Natural killer cell (primary cell): ENCODE results near the gene TMEM141. TPM values are rescaled to one million over a fixed set of nuclear protein-coding genes. Genes with fewer than 3 reads are reported as not detected.

Experiments
- ATAC-seq, 3 donors: fragments of 150-1000 bp in 2 of 3; fragments of 200-7000 bp in 1 of 3; cut with Tn5 transposase; 1 replicate in 1 of 3; 2 replicates in 2 of 3; pipeline ENCODE4 v1.10.0; 2021; ENCODE audit warnings: mild to moderate bottlenecking in 2 of 3, moderate library complexity in 2 of 3
- DNase-seq, 2 donors: peaks; one replicate each; pipeline versions ENCODE4 v3.0.0 to v3.0.0-alpha.2; 2013 to 2021; ENCODE audit warnings: mixed read lengths in 1 of 2
- H3K27ac ChIP-seq: one replicate; pipeline ENCODE4 v1.5.1; 2013; ENCODE audit warnings: mild to moderate bottlenecking, low read length
- H3K27me3 ChIP-seq: one replicate; pipeline ENCODE4 v1.6.1; 2013; ENCODE audit warnings: low read length; ENCODE audit not compliant: control insufficient read depth, insufficient read depth
- H3K36me3 ChIP-seq: one replicate; pipeline ENCODE4 v1.6.1; 2013; ENCODE audit warnings: low read length; ENCODE audit not compliant: control insufficient read depth, insufficient read depth
- H3K4me1 ChIP-seq: one replicate; pipeline ENCODE4 v1.6.1; 2013; ENCODE audit warnings: low read length; ENCODE audit not compliant: control insufficient read depth, insufficient read depth
- H3K4me3 ChIP-seq: one replicate; pipeline ENCODE4 v1.5.1; 2013; ENCODE audit warnings: low read length
- H3K9me3 ChIP-seq: one replicate; pipeline ENCODE4 v1.6.1; 2013; ENCODE audit warnings: low read length; ENCODE audit not compliant: control insufficient read depth, insufficient read depth
- H3K27ac Mint-ChIP-seq, 2 donors: one replicate each; pipeline ENCODE4 v1.8.0; 2022; ENCODE audit warnings: mild to moderate bottlenecking in 2 of 2, mixed read lengths in 2 of 2, moderate library complexity in 1 of 2
- H3K27me3 Mint-ChIP-seq, 2 donors: one replicate each; pipeline ENCODE4 v1.8.0; 2022; ENCODE audit warnings: low read depth in 2 of 2, mixed read lengths in 2 of 2
- H3K36me3 Mint-ChIP-seq: one replicate; pipeline ENCODE4 v1.8.0; 2022; ENCODE audit warnings: mixed read lengths
- H3K4me1 Mint-ChIP-seq, 2 donors: one replicate each; pipeline ENCODE4 v1.8.0; 2022; ENCODE audit warnings: mixed read lengths in 2 of 2
- H3K4me3 Mint-ChIP-seq: one replicate; pipeline ENCODE4 v1.8.0; 2022; ENCODE audit warnings: mild to moderate bottlenecking, moderate library complexity, mixed read lengths
- H3K9me3 Mint-ChIP-seq, 2 donors: one replicate each; pipeline ENCODE4 v1.8.0; 2022; ENCODE audit warnings: mixed read lengths in 2 of 2
- WGBS: methylation state at CpG from one replicate; pipeline ENCODE4 v1.1.7; 2013; ENCODE audit warnings: missing lambda C conversion rate; ENCODE audit not compliant: insufficient coverage; 5-methylcytosine and 5-hydroxymethylcytosine counted together
- intact Hi-C: fragments of 100-400 bp; cut with micrococcal nuclease; formaldehyde crosslinking; loops from one replicate; pipeline ENCODE4 v1.14.2; 2022
- total RNA-seq, 4 donors: library from RNA; stranded (reverse); fragments of 120-200 nt in 1 of 4; gene quantifications; one replicate each; pipeline versions ENCODE4 v1.2.3 to v1.2.4, GENCODE V29; 2013 to 2022
- TF ChIP-seq, protein P1 (sequence below): fragments of 200-600 bp; IDR thresholded peaks from one replicate; pipeline ENCODE4 v1.8.0; 2022; ENCODE audit warnings: antibody characterized with exemption

The TMEM141 gene
- total RNA-seq, 3 donors from 2014 or later (not counting 1 experiment from before 2014, with no cell fraction given): 22.4 to 26.9 (median 26.6) TPM

DNA sequence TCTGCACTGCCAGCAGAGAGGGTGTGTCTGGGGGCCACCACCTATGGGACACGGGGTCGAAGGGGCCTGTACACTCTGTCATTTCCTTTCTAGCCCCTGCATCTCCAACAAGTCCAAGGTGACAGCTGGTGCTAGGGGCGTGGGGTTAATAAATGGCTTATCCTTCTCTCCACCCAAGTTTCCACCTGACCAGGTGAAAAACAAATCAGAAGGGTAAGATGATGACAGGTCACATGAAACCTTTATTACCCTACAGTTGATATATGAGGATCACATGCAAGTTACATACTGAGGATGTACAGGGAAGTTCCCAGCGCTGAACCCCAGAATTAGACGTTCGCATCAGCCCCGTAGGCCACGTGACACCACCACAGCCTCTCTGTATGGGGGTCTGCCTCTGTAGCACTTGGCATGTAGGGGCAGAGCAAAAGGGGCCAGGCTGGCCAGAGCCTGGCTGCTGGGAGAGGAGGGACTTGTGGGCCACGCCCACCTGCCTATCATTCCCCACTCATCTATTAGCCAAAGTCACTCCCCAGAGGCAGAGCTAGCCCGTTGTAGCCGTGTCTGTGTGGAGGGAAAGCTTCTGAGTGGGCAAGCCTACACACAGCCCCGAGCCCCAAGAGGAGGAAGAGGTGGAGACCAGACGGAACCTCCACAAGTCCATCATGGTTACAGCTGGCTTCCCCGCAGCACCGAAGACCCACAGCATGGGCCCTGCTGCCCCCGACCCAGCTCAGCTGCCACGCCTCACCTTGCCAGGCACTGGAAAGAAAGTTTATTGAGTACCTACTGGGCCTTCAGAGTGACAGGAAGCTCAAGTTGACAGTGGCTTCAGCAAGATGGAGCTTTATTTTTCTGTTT, 2.2 kb downstream of the TMEM141 start:
- H3K4me3 ChIP-seq: no peak overlapping the region
- Mint-ChIP-seq H3K27ac (no peak overlapping the region), H3K4me3 (no peak overlapping the region), H3K36me3 (no peaks in the 10 kb centered on the region), H3K27me3 (no peaks in the 10 kb centered on the region), H3K4me1 (peaks cover 20 to 23% of the 10 kb centered on the region in 2 donors), H3K9me3 (no peaks in the 10 kb centered on the region)
- H3K27me3 ChIP-seq: no peaks in the 10 kb centered on the region
- ATAC-seq (no peak), DNase-seq (peak in 1 of 2 donors; percentile 6)
- TF ChIP-seq, protein P1, sequence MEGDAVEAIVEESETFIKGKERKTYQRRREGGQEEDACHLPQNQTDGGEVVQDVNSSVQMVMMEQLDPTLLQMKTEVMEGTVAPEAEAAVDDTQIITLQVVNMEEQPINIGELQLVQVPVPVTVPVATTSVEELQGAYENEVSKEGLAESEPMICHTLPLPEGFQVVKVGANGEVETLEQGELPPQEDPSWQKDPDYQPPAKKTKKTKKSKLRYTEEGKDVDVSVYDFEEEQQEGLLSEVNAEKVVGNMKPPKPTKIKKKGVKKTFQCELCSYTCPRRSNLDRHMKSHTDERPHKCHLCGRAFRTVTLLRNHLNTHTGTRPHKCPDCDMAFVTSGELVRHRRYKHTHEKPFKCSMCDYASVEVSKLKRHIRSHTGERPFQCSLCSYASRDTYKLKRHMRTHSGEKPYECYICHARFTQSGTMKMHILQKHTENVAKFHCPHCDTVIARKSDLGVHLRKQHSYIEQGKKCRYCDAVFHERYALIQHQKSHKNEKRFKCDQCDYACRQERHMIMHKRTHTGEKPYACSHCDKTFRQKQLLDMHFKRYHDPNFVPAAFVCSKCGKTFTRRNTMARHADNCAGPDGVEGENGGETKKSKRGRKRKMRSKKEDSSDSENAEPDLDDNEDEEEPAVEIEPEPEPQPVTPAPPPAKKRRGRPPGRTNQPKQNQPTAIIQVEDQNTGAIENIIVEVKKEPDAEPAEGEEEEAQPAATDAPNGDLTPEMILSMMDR: no peak
- intact Hi-C loops: loop anchor here (5.0 kb wide), 1 partner anchor 449 kb away; the partner anchor contains the start of gene TUBB4B
- no peaks in the 10 kb centered on the region for H3K9me3 ChIP-seq
- H3K4me1 ChIP-seq: peaks cover 36% of the 10 kb centered on the region
- WGBS: 90% methylated on average over 15 of the region's 17 CpGs
- H3K36me3 ChIP-seq: peaks cover 9% of the 10 kb centered on the region
- H3K27ac ChIP-seq: no peak overlapping the region

DNA sequence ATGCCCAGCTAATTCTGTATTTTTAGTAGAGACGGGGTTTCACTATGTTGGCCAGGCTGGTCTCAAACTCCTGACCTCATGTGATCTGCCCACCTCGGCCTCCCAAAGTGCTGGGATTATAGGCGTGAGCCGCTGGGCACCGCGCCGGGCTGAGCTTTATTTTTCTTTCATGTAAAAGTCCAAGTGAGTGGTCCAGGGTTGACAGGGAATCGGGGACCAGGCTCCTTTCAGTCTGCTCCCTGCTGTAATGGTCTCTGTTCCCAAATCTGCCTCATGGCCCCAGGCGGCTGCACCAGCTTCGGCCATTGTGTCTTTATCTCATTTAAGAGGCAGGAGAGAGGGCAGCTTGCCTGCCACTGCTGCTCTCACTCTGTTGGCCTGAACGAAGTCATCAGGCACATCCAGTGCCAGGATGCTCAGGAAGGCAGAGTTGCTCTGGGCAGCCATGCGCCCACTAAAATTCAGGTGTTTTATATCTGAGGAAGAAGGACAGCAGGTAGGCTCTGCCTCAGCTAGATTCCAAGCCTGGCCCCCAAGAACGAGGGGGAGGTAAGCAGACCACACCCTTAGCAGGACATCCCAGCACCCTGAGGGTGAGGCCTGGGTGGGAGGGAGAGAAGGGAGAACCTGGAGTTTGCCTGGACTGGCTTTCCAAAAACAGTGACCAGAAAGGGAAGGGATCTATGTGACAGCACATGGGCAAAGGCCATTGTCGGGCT, 3.3 kb downstream of the TMEM141 start:
- no peaks in the 10 kb centered on the region for H3K27me3 Mint-ChIP-seq
- H3K27me3 ChIP-seq: peaks cover 8% of the 10 kb centered on the region
- H3K36me3 ChIP-seq: peaks cover 9% of the 10 kb centered on the region
- no peaks in the 10 kb centered on the region for H3K9me3 ChIP-seq
- peaks cover 35% of the 10 kb centered on the region for H3K4me1 ChIP-seq
- H3K27ac Mint-ChIP-seq: no peak overlapping the region
- no peak for DNase-seq
- no peak overlapping the region for H3K27ac ChIP-seq
- 93% methylated on average over 14 of the region's 14 CpGs for WGBS
- no peaks in the 10 kb centered on the region for H3K36me3 Mint-ChIP-seq
- H3K4me3 ChIP-seq: no peak overlapping the region
- H3K4me3 Mint-ChIP-seq: no peak overlapping the region
- H3K4me1 Mint-ChIP-seq: peaks cover 9 to 14% of the 10 kb centered on the region in 2 donors
- no peak for ATAC-seq
- intact Hi-C loops: loop anchor here (5.0 kb wide), 1 partner anchor 448 kb away; the partner anchor contains the start of gene TUBB4B
- H3K9me3 Mint-ChIP-seq: no peaks in the 10 kb centered on the region
- TF ChIP-seq, protein P1: no peak

DNA sequence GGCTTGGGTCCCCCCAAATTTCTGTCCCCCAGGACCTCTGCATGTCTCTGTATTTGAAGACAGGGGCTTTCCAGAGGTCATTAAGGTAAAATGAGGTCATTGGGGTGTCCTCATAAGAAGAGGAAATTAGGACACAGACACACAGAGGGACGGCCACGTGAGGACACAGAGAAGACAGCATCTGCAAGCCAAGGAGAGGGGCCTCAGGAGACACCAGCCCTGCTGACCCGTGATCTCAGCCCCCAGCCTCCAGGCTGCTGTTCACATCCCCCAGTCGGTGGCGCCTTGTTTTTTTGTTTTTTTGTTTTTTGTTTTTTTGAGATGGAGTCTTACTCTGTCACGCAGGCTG, 3.8 kb downstream of the TMEM141 start:
- Mint-ChIP-seq H3K4me3 (no peak overlapping the region), H3K27me3 (no peaks in the 10 kb centered on the region), H3K36me3 (no peaks in the 10 kb centered on the region), H3K4me1 (peaks cover 9 to 17% of the 10 kb centered on the region in 2 donors), H3K27ac (no peak overlapping the region), H3K9me3 (no peaks in the 10 kb centered on the region)
- peaks cover 12% of the 10 kb centered on the region for H3K27me3 ChIP-seq
- no peak overlapping the region for H3K27ac ChIP-seq
- H3K4me3 ChIP-seq: no peak overlapping the region
- intact Hi-C loops: loop anchor here (5.0 kb wide), 1 partner anchor 447 kb away; the partner anchor contains the start of gene TUBB4B
- H3K4me1 ChIP-seq: peaks cover 37% of the 10 kb centered on the region
- WGBS: 89% methylated on average over 6 of the region's 6 CpGs
- TF ChIP-seq, protein P1: no peak
- ATAC-seq (no peak), DNase-seq (peak in 1 of 2 donors; percentile 10)
- no peaks in the 10 kb centered on the region for H3K9me3 ChIP-seq
- peaks cover 9% of the 10 kb centered on the region for H3K36me3 ChIP-seq
